Breast epithelium (tissue), 3 donors: ENCODE data around the gene FCAMR.

Experiments
- POLR2A ChIP-seq: fragments of 450-650 bp; IDR thresholded peaks from one replicate; pipeline ENCODE4 v1.6.1; 2016; ENCODE audit warnings: antibody characterized with exemption, mild to moderate bottlenecking, moderate library complexity
- POLR2AphosphoS5 ChIP-seq, 3 donors: sonication (generic); formaldehyde crosslinking; IDR thresholded peaks; one replicate each; pipeline ENCODE4 v1.6.1; 2017; ENCODE audit warnings: antibody characterized with exemption in 3 of 3
- TF ChIP-seq, protein P1 (sequence below), 3 donors: fragments of 450-650 bp; IDR thresholded peaks; one replicate each; pipeline ENCODE4 v1.5.1; 2016 to 2017; ENCODE audit warnings: antibody characterized with exemption in 3 of 3, mild to moderate bottlenecking in 3 of 3, moderate library complexity in 3 of 3

DNA sequence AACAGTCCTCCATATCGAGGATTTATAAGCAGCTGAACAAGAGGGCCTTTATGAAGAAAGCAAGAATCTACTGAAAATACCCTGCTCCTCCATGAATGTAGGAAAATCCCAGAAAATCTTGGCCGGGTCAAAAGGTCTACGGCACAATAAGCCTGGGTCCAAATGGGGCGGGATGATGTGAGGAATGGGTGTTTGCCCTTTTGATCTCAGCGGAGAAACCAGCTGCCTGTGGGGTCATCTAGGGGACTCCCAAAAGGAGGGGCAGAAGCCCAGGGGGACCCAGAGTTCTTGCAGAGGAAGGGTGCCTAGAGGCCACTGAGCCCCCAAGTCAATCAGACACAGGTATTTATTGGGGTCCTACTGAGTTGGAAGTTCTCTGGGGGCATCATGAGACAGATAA, 12.6 kb downstream of the FCAMR start:
- TF ChIP-seq POLR2A (no peak), POLR2AphosphoS5 (IDR thresholded peaks at IDR 0.05) (no peak)
- TF ChIP-seq, protein P1, sequence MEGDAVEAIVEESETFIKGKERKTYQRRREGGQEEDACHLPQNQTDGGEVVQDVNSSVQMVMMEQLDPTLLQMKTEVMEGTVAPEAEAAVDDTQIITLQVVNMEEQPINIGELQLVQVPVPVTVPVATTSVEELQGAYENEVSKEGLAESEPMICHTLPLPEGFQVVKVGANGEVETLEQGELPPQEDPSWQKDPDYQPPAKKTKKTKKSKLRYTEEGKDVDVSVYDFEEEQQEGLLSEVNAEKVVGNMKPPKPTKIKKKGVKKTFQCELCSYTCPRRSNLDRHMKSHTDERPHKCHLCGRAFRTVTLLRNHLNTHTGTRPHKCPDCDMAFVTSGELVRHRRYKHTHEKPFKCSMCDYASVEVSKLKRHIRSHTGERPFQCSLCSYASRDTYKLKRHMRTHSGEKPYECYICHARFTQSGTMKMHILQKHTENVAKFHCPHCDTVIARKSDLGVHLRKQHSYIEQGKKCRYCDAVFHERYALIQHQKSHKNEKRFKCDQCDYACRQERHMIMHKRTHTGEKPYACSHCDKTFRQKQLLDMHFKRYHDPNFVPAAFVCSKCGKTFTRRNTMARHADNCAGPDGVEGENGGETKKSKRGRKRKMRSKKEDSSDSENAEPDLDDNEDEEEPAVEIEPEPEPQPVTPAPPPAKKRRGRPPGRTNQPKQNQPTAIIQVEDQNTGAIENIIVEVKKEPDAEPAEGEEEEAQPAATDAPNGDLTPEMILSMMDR (IDR thresholded peaks at IDR 0.05): no peak
